Left kidney (tissue), 2 donors: ENCODE results near the gene HNRNPUL2. TPM values are rescaled to one million over a fixed set of nuclear protein-coding genes. Genes with fewer than 3 reads are reported as not detected.
A peak's percentile ranks its signal among the peaks of the same experiment; 100 is the strongest.

Experiments
- DNase-seq: peaks from one replicate; pipeline ENCODE4 v3.0.0-alpha.2; 2013
- polyA plus RNA-seq: library from polyadenylated mRNA; unstranded; fragments of 120-200 nt; gene quantifications from one replicate; pipeline ENCODE4 v1.2.1, GENCODE V29; 2013; ENCODE audit not compliant: insufficient read length

Gene HNRNPUL2
- polyA plus RNA-seq, 1 donor, result 101 TPM

DNA sequence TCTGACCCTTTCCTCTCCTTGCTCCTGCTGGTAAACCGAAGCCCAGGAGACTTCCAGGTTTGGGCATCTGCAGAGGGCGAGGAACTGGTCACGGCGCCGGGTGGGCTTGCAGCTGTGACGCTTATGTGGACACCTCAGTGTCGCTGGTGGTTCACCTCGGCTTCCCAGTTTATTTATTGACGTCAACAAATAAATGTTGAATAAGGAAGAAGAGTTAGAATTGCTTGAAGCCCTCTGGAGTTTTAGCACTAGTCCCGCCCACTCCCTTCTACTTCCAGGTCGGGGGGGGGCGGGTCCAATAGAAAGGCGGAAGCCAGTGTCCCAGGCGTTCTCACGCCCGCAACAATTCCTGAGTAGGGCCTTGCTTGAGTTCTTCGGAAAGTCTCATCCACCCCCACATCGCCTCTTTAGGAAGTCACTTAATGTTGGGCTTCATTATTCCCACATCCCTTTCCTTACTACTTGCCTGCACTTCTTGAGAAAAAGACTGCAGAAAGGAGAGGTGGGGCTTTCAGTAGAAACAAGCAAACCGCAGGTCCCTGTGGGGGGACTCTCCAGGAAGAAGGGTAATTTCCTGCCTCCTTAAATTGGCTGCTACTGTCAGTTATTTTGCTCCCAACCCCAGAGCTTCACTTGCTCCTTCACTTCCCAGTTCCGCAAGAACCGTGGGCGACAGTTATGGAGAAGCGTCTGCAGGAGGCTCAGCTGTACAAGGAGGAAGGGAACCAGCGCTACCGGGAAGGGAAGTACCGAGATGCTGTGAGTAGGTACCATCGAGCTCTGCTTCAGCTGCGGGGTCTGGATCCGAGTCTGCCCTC is 1.1 kb upstream of the HNRNPUL2 start, which contains the start of gene TTC9C:
TTC9C (plus strand) TSS at position 316 of the 818 bp plus-strand sequence; CDS start at position 679, 363 bp downstream.
- peak; percentile 89 for DNase-seq

DNA sequence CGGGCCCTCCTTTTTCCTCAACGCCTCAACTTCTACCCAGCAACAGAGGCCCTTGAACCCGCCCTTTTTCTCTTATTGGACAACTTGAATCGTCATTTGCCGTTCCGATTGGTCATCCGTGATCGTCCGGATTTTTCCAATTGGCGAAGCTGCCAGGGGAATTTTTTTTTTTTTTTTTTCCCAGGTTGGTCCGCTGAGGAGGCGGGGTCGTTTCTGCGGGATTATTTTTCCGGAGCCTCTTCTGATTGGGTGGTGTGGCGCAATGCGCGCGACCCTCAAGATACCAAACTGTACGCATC is 564 bp upstream of the HNRNPUL2 start:
- DNase-seq, result peak; percentile 98

- DNase-seq, result no peak
Measured at GRCh38 chr11:62726915-62727164, 417 bp downstream of the HNRNPUL2 start.

DNA sequence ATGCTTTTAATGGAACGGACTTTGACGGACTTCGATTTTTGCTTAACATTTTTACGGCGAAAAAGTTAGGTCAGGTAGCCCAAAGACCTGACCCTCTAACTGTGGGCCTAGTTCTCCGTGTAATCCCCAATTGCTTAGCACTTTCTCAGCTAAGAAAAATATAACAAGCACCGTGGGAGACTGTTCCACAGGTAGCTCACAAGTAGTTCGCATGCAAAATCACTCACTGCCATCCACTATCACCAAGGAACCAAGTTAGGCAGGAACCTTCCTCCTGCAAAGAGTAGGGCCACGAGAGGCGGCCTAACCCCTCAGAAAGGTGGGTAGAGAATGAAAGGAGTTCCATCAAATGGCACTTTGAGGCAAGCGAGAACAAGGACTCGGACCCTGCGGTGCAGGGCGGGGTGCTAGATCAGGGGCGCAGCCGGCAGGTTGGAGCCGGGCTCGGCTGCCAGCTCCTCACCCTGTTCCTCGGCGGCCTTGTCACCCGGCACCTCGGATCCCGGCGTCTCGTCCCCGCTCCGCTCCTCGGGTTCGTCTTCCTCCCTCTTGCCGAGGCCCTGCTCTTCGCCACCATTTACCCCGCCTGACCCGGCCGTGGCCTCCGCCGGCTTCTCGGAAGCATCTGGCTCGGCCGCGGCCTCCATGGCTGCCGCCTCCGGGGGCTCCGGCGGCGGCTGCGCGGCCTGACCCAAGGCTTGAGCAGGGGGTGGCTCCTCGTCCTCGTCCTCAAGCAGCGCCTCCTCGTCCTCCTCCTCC is 922 bp downstream of the HNRNPUL2 start:
- DNase-seq, result no peak

DNA sequence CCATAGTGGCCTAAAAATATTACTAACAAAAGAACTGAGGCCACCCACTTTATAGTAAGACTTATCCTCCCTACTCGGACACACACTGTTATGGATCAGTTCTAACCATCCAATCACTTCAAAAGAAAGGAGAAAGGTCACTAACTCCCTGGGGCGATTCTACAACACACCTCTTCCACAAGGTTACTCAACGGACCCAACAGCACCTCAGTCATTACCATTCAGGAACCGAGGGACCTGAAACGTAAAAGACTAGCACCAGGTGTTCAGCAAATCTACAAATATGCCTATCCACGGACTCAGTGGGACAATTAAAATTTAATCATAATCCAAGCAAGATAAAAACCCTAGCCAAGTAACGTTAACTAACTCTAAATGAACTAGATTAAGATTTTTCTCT is 1.6 kb downstream of the HNRNPUL2 start:
- DNase-seq, result no peak

GRCh38 chr11:62724171-62724570 is 3.1 kb downstream of the HNRNPUL2 start:
- no peak for DNase-seq

DNA sequence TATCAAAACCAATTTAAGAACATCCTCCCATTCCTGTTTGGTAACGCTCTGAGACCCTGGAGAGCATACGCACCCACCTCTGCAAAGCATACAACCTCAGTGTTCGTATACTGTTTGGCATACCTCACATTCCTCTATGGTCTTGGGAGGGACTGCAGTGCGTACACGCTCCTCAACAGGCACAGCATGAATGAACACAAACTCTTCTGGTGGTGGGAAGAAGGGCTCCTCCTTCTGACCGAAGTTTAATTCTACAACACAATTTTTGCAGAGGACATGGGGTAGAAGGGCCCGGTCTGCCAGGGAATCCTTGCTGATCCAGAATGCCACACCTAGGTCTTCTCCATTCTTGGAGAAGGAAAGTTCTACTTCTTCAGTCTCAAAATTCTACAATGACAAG is 5.3 kb downstream of the HNRNPUL2 start:
- DNase-seq, result no peak

DNA sequence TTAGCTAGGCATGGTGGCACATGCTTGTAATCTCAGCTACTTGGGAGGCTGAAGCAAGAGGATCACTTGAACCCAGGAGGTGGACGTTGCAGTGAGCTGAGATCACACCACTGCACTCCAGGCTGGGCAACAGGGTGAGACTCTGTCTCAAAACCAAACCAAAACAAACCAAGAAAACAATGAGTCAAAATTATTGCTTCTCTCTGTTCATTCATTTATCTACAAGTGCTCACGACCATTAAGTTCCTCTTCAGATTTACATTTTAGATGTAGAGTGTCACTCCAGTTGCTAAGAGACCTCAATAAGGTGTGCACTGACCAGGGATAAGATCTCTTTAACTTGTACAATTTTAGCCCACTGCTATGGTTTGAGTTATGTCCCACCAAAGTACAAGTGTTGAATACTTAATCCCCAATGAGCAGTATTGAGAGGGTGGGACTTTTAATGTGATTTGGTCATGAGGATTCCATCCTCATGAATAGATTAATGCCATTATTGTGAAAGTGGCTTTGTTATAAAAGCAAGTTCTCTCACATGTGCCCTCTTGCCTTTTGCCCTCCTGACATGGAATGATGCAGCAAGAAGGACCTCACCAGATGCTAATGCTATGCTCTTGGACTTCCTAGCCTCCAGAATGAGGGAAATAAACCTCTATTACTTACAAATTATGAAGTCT is 7.8 kb downstream of the HNRNPUL2 start:
- no peak for DNase-seq

GRCh38 chr11:62716816-62717215 is 10.4 kb downstream of the HNRNPUL2 start:
- DNase-seq, result no peak

DNA sequence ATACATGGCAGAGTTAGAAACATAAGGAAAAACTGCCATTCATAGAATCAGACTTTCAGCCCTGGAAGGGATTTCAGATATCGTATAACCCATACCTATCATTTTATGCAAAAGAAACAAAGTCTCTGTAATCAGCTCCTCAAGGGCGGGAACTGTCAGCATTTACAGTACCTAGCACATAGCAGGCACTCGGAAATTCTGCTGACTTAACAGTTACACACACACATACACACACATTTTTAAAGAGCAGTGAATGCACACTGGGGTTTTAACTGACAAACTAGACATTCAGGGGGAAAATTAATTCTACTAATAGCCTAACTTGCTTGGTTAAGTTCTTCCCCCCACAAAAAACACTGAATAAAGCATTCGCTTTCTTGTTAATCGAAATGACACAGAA is 11.1 kb downstream of the HNRNPUL2 start:
- no peak for DNase-seq

- DNase-seq, result no peak
Measured at GRCh38 chr11:62715150-62716130, 11.8 kb downstream of the HNRNPUL2 start.

DNA sequence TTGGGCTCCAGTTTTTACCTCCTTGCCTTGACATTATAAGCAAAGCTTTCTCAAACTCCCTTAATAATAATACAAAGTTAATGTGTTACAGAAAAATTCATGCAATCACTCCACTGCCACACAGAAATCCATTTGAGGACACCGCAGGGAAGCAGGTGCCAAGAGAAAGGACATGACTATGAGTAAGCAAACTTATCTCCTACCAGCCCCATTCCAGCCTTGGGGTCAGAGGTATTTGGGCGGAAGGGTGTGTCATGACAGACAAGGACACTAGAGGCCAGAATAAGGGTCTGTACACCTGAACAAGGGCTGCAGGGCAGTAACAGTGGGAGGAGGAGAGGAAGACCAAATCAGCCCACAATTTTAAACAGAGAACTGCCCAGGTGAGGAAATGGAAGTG is 13.9 kb downstream of the HNRNPUL2 start:
- DNase-seq, result no peak

DNA sequence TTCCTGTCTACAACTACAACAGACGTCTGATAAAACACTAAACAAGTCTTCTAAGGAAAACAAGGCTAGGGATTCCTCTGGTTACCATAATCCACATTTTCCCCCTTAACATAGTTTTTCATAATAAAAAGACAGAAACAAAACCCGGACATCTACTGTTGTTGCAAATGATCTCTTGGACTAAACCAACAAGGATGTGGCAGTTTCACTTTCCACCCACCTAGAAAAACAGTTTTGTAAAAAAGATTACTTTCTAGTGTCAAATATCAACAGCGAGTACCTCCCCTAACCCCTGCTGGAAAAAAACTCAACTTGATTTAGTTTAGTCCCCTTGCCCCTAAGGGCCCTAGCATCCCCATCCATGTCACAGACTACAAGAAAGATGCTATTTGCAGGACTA is 14.4 kb downstream of the HNRNPUL2 start:
- DNase-seq, result no peak

- no peak for DNase-seq
Measured at GRCh38 chr11:62712276-62712812, 14.9 kb downstream of the HNRNPUL2 start.

GRCh38 chr11:62710001-62710345 is 17.3 kb downstream of the HNRNPUL2 start:
- DNase-seq, result no peak

GRCh38 chr11:62709247-62710000 is 17.8 kb downstream of the HNRNPUL2 start:
- peak; percentile 99 for DNase-seq

DNA sequence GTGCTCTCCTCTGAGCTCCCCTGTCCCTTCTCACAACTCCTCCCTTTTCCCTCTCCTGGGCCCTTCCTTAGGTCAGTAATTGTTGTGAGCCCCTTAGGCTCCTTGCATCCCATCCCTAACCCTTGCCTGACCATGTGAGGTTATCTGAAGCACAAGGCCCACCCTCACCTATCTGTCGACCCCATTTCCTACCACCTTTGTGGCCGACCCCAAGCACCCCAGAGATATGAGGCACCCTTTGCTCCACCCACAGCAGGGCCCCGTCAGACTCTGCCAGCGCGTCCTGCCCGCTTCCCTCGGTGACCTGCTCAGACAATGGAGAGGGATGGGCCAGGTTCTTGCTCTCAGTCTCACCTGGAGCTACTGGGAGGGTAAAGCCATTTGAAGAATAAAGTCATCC is 18.5 kb downstream of the HNRNPUL2 start:
- no peak for DNase-seq

DNA sequence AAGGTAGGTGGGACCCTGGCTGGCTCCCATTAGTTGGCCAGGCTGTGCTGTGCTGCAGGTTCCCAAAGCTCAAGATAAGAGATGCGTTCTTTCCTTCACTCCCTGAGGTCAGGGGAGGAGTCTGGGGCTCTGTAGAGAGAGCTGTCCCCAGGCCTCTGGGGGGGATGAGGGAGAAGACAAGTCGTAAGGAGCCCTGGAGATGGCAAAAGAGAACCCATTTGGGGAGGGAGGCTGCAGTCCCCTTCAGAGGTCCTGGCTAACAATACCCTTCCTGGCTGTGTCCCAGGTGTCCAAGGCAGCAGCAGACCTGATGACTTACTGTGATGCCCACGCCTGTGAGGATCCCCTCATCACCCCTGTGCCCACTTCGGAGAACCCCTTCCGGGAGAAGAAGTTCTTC is 18.9 kb downstream of the HNRNPUL2 start:
- no peak for DNase-seq

GRCh38 chr11:62707277-62707861 is 19.9 kb downstream of the HNRNPUL2 start, which contains the start of the genes BSCL2 and GNG3:
TSS of gene BSCL2 (minus strand) at chr11:62707424. CDS start at chr11:62707195, 229 bp downstream.
TSS of gene GNG3 (plus strand) at chr11:62707676. CDS start at chr11:62708296, 620 bp downstream.
- peak; percentile 88 for DNase-seq

GRCh38 chr11:62706850-62707247 is 20.4 kb downstream of the HNRNPUL2 start:
- no peak for DNase-seq
